ENCODE measurements around the gene RGS12. TPM values are rescaled to one million over a fixed set of nuclear protein-coding genes. Genes with fewer than 3 reads are reported as not detected.

The RGS12 gene
- total and polyA plus RNA-seq, 2 of the 13 experiments (the other 11 are each of a cell fraction or from before 2014, with no cell fraction given): 21.0 to 27.7 TPM

DNA sequence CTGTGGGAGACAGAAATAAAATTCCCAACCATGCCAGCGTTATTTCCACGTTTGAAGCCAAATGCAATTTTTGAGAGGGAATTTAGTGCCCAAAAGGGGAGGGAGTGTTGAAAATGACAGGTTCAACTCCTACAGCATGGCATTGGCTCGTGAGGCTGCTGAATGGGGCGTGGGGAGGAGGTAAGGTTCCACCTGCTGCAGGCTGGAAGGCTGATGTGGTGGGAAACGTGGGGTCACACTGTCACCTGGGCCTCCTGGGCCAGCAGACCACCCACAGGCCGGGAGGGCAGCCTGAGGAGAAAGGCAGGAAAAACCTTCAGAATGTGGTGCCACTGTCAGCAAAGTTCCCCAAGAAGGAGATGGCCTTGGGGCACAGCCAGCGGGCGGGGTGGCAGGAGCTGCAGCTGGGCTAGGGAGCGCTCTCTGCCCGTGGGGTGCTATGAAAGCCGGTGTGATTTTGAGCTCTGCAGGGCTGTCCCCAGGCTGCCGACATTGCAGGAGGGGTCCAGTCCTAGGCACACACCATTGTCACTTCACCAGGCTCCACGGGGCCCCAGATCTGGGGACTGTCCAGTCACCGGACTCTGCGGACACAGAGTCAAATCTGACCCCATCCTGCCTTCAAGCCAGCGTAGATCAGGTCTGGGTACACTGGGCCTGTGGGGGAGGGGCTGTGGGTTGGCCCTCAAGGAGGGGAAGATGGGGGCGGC lies 24.3 kb upstream of the RGS12 start:
- POLR2A ChIA-PET: no interaction called here
- Histone ChIP-seq H4K20me1 (ENCODE audit: insufficient read depth, low read length) (no peaks in the 10 kb centered on the region), H3K79me2 (ENCODE audit: insufficient read depth, low read length) (no peaks in the 10 kb centered on the region), H3K36me3 (replicated peaks in 1 of 2; ENCODE audit: control insufficient read depth in 1 of 2, insufficient read depth in 2 of 2, low read length in 2 of 2) (no peaks in the 10 kb centered on the region), H3K27ac (ENCODE audit: extremely low read length, insufficient read depth, low read length) (no peak overlapping the region), H3K4me2 (ENCODE audit: low read depth, low read length) (peak overlapping the region; percentile 51), H2AFZ (ENCODE audit: low read length) (no peak overlapping the region), H3K4me1 (ENCODE audit: insufficient read depth, low read length) (peaks cover 35% of the 10 kb centered on the region), H3K4me3 (replicated peaks in 1 of 3; ENCODE audit: insufficient read depth in 1 of 3, low read depth in 2 of 3, low read length in 3 of 3) (peak overlapping the region in 1 of 3 experiments; percentile 28; a peak in 2 of 6 replicates), H3K9ac (ENCODE audit: insufficient read depth, low read depth, low read length) (no peak overlapping the region), H3K9me3 (ENCODE audit: low read length) (no peaks in the 10 kb centered on the region), H3K27me3 (ENCODE audit: control insufficient read depth in 1 of 2, insufficient read depth in 2 of 2, low read length in 2 of 2) (peaks cover 3 to 54% of the 10 kb centered on the region in 2 experiments)
- DNase-seq (ENCODE audit: low spot score): no peak
- ATAC-seq: peak; percentile 39
- CTCF ChIA-PET (ENCODE audit: low intra/inter-chr PET ratio, low total read pairs): no interaction called here
- in situ Hi-C loops (cut with HindIII; ENCODE audit: extremely low pct_ligation_motif_present, low pct_unique_long_range_greater_than_20kb): no loop called here
- BruUV-seq (replicated peaks): no TSS peak
- intact Hi-C loops (cut with micrococcal nuclease; ENCODE audit: unreplicated experiment): loop anchor here (10.0 kb wide), 1 partner anchor 64 kb away; no protein-coding TSS in a partner anchor
- WGBS (ENCODE audit: low lambda C conversion rate): 17% methylated on average over 11 of the region's 17 CpGs
- FAIRE-seq: no peak
- TF ChIP-seq SNAPC2 (CRISPR knock-in tag; IDR thresholded peaks at IDR 0.05): no peak
- no peak for TF ChIP-seq NCOA2 (CRISPR knock-in tag; IDR thresholded peaks at IDR 0.05)
- no peak for TF ChIP-seq ZNF746 (CRISPR knock-in tag; IDR thresholded peaks at IDR 0.05)
- no peak for TF ChIP-seq ZNF549 (CRISPR knock-in tag; IDR thresholded peaks at IDR 0.05)
- TF ChIP-seq, protein P1, sequence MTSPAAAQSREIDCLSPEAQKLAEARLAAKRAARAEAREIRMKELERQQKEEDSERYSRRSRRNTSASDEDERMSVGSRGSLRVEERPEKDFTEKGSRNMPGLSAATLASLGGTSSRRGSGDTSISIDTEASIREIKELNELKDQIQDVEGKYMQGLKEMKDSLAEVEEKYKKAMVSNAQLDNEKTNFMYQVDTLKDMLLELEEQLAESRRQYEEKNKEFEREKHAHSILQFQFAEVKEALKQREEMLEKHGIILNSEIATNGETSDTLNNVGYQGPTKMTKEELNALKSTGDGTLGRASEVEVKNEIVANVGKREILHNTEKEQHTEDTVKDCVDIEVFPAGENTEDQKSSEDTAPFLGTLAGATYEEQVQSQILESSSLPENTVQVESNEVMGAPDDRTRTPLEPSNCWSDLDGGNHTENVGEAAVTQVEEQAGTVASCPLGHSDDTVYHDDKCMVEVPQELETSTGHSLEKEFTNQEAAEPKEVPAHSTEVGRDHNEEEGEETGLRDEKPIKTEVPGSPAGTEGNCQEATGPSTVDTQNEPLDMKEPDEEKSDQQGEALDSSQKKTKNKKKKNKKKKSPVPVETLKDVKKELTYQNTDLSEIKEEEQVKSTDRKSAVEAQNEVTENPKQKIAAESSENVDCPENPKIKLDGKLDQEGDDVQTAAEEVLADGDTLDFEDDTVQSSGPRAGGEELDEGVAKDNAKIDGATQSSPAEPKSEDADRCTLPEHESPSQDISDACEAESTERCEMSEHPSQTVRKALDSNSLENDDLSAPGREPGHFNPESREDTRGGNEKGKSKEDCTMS (CRISPR knock-in tag; conservative IDR thresholded peaks at IDR 0.05): no peak
- TF ChIP-seq, protein P2, sequence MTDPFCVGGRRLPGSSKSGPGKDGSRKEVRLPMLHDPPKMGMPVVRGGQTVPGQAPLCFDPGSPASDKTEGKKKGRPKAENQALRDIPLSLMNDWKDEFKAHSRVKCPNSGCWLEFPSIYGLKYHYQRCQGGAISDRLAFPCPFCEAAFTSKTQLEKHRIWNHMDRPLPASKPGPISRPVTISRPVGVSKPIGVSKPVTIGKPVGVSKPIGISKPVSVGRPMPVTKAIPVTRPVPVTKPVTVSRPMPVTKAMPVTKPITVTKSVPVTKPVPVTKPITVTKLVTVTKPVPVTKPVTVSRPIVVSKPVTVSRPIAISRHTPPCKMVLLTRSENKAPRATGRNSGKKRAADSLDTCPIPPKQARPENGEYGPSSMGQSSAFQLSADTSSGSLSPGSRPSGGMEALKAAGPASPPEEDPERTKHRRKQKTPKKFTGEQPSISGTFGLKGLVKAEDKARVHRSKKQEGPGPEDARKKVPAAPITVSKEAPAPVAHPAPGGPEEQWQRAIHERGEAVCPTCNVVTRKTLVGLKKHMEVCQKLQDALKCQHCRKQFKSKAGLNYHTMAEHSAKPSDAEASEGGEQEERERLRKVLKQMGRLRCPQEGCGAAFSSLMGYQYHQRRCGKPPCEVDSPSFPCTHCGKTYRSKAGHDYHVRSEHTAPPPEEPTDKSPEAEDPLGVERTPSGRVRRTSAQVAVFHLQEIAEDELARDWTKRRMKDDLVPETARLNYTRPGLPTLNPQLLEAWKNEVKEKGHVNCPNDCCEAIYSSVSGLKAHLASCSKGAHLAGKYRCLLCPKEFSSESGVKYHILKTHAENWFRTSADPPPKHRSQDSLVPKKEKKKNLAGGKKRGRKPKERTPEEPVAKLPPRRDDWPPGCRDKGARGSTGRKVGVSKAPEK (CRISPR knock-in tag; IDR thresholded peaks at IDR 0.05; ENCODE audit: borderline replicate concordance): no peak
- no peak for TF ChIP-seq ZNF264 (CRISPR knock-in tag; IDR thresholded peaks at IDR 0.05)
- TF ChIP-seq ZNF274 (CRISPR knock-in tag; IDR thresholded peaks at IDR 0.05): no peak
- no peak for TF ChIP-seq CCDC6 (CRISPR knock-in tag; IDR thresholded peaks at IDR 0.05)
- peak; percentile 31; the same call in 1 of the 2 replicates for TF ChIP-seq ZNF281 (CRISPR knock-in tag; IDR thresholded peaks at IDR 0.05; ENCODE audit: borderline replicate concordance)
- TF ChIP-seq GATA4 (IDR thresholded peaks at IDR 0.05; ENCODE audit: borderline replicate concordance, low read depth): no peak
- TF ChIP-seq HNRNPL (IDR thresholded peaks at IDR 0.05; ENCODE audit: low read depth, low read length): 0 out of 2 replicates have a peak, but pooled peaks have one; percentile 7
- TF ChIP-seq NKX3-1 (CRISPR knock-in tag; IDR thresholded peaks at IDR 0.05): no peak

All from HepG2 (cell line).